HepG2 (cell line): ENCODE measurements around the gene LIPA. TPM values are rescaled to one million over a fixed set of nuclear protein-coding genes. Genes with fewer than 3 reads are reported as not detected.

Experiments
- ATAC-seq: fragments of 200-7000 bp; cut with Tn5 transposase; 3 replicates; pipeline ENCODE4 v1.9.1; 2020; ENCODE audit warnings: mild to moderate bottlenecking, moderate library complexity
- BruUV-seq: library from RNA; stranded (reverse); fragments of 400-500 nt; replicated peaks from 2 replicates; lab custom pipeline; 2021; lab: Mats Ljungman, UMichigan
- CTCF ChIA-PET: fragments of 300-600 bp; formaldehyde crosslinking; extraction: SDS; loops from one replicate; lab custom pipeline; 2021; ENCODE audit warnings: low total read pairs, inconsistent platforms, low intra/inter-chr PET ratio; lab: Yijun Ruan, JAX
- POLR2A ChIA-PET: fragments of 350-600 bp; sonication (Branson Sonifier 250); formaldehyde crosslinking; loops from one replicate; lab custom pipeline; 2020; ENCODE audit warnings: antibody characterized with exemption, inconsistent platforms; lab: Yijun Ruan, JAX
- DNase-seq: peaks from one replicate; pipeline ENCODE4 v3.0.0-alpha.2; 2015; ENCODE audit warnings: low spot score
- FAIRE-seq: peaks from 3 replicates; lab custom pipeline; 2011; peaks lifted over from hg19 to GRCh38; lab: Jason Lieb, UNC
- H2AFZ ChIP-seq: one replicate; pipeline ENCODE4 v1.6.1; 2011; ENCODE audit warnings: low read length, inconsistent platforms
- H3K27ac ChIP-seq: fragments of 300-600 bp; 3 replicates; pipeline ENCODE4 v1.8.0; 2011; ENCODE audit warnings: mixed run types, mild to moderate bottlenecking, mixed read lengths, low read length, inconsistent platforms; ENCODE audit not compliant: insufficient read depth; ENCODE audit errors: extremely low read length
- H3K27me3 ChIP-seq, 2 experiments: fragments of 200-600 bp in 1 of 2; 2 replicates in 1 of 2; 3 replicates in 1 of 2; pipeline versions ENCODE4 v1.6.0 to v1.8.0; 2011; ENCODE audit warnings: low read length in 2 of 2, mild to moderate bottlenecking in 2 of 2, moderate library complexity in 2 of 2, inconsistent platforms in 1 of 2; ENCODE audit not compliant: insufficient read depth in 2 of 2, control insufficient read depth in 1 of 2
- H3K36me3 ChIP-seq, 2 experiments: fragments of 200-600 bp in 1 of 2; replicated peaks in 1 of 2; 2 replicates in 1 of 2; 3 replicates in 1 of 2; pipeline versions ENCODE4 v1.5.1 to v1.8.0; 2011; ENCODE audit warnings: low read length in 2 of 2, inconsistent platforms in 1 of 2; ENCODE audit not compliant: insufficient read depth in 2 of 2, control insufficient read depth in 1 of 2
- H3K4me1 ChIP-seq: 2 replicates; pipeline ENCODE4 v1.5.1; 2012; ENCODE audit warnings: low read length, inconsistent platforms; ENCODE audit not compliant: insufficient read depth
- H3K4me2 ChIP-seq: 2 replicates; pipeline ENCODE4 v1.6.0; 2011; ENCODE audit warnings: low read depth, low read length, inconsistent platforms
- H3K4me3 ChIP-seq, 3 experiments: fragments of 200-600 bp in 1 of 3; sonication (generic), shearing (Covaris generic) in 1 of 3; replicated peaks in 1 of 3; 2 replicates each; pipeline ENCODE4 v1.5.1; 2011 to 2016; ENCODE audit warnings: low read length in 3 of 3, inconsistent platforms in 2 of 3, low read depth in 2 of 3, mild to moderate bottlenecking in 2 of 3, control low read depth in 1 of 3, mixed read lengths in 1 of 3; ENCODE audit not compliant: insufficient read depth in 1 of 3
- H3K79me2 ChIP-seq: one replicate; pipeline ENCODE4 v1.6.1; 2011; ENCODE audit warnings: low read length, inconsistent platforms; ENCODE audit not compliant: insufficient read depth
- H3K9ac ChIP-seq: 2 replicates; pipeline ENCODE4 v1.6.0; 2011; ENCODE audit warnings: mild to moderate bottlenecking, low read depth, low read length, inconsistent platforms; ENCODE audit not compliant: insufficient read depth
- H3K9me3 ChIP-seq: 2 replicates; pipeline ENCODE4 v1.5.1; 2012; ENCODE audit warnings: mild to moderate bottlenecking, low read length
- H4K20me1 ChIP-seq: 2 replicates; pipeline ENCODE4 v1.6.0; 2011; ENCODE audit warnings: inconsistent platforms, mild to moderate bottlenecking, low read length, moderate library complexity; ENCODE audit not compliant: insufficient read depth
- ARID4A ChIP-seq: sonication (generic); formaldehyde crosslinking; IDR thresholded peaks from 2 replicates; pipeline ENCODE4 v1.5.0; 2020; ENCODE audit warnings: mild to moderate bottlenecking, missing genetic modification reagents, borderline replicate concordance
- ARID5B ChIP-seq: IDR thresholded peaks from 2 replicates; pipeline ENCODE4 v1.4.0; 2020; ENCODE audit warnings: mild to moderate bottlenecking, missing genetic modification reagents
- ASH2L ChIP-seq: fragments of 300-600, 200-600 bp; sonication (generic); IDR thresholded peaks from 2 replicates; pipeline ENCODE4 v1.7.0; 2017; ENCODE audit warnings: low read depth, mild to moderate bottlenecking, moderate library complexity, mixed read lengths, low read length; ENCODE audit not compliant: insufficient read length
- BHLHE40 ChIP-seq: IDR thresholded peaks from 2 replicates; pipeline ENCODE4 v1.6.1; 2011; ENCODE audit warnings: low read length, improper control_type of control experiment
- ISL2 ChIP-seq: sonication (generic); formaldehyde crosslinking; IDR thresholded peaks from 2 replicates; pipeline ENCODE4 v1.5.0; 2020; ENCODE audit warnings: missing genetic modification reagents
- SAFB2 ChIP-seq: sonication (generic); formaldehyde crosslinking; IDR thresholded peaks from 2 replicates; pipeline ENCODE4 v1.5.1; 2020; ENCODE audit warnings: missing genetic modification reagents, low read depth, mild to moderate bottlenecking, borderline replicate concordance
- STAT6 ChIP-seq: sonication (generic); formaldehyde crosslinking; IDR thresholded peaks from 2 replicates; pipeline ENCODE4 v1.4.0; 2020; ENCODE audit warnings: missing genetic modification reagents, mild to moderate bottlenecking, borderline replicate concordance
- ZNF30 ChIP-seq: sonication (generic); formaldehyde crosslinking; IDR thresholded peaks from 2 replicates; pipeline ENCODE4 v1.5.0; 2020; ENCODE audit warnings: mild to moderate bottlenecking, missing genetic modification reagents
- WGBS: methylation state at CpG from one replicate; pipeline ENCODE4 v1.1.6; 2017; ENCODE audit warnings: low lambda C conversion rate; 5-methylcytosine and 5-hydroxymethylcytosine counted together
- in situ Hi-C: cut with HindIII; loops from 2 replicates; pipeline ENCODE4 v1.10.0; 2017; ENCODE audit warnings: low pct_unique_long_range_greater_than_20kb; ENCODE audit not compliant: extremely low pct_ligation_motif_present
- intact Hi-C: fragments of 100-400 bp; cut with micrococcal nuclease; formaldehyde crosslinking; loops from one replicate; pipeline ENCODE4 v1.10.0; 2022; ENCODE audit not compliant: unreplicated experiment
- polyA plus RNA-seq, 8 experiments: library from polyadenylated mRNA; depleted of rRNA in 3 of 8; stranded (reverse) in 7 of 8; unstranded in 1 of 8; fragments of >200 nt; fragmentation: Illumina TruSeq in 4 of 8; extraction: Trizol in 4 of 8; gene quantifications; 2 replicates each; pipeline versions ENCODE4 v1.2.1 to v1.2.3, GENCODE V29; 2011 to 2016; ENCODE audit warnings: low read depth in 4 of 8, missing spikeins in 1 of 8, mixed read lengths in 1 of 8; ENCODE audit not compliant: insufficient read depth in 1 of 8
- total RNA-seq, 5 experiments: library from RNA; depleted of rRNA; stranded (reverse); fragments of >200 nt; fragmentation: Illumina TruSeq; extraction: Trizol; gene quantifications; 2 replicates each; pipeline ENCODE4 v1.2.3, GENCODE V29; 2016; ENCODE audit warnings: low read depth in 1 of 5

The LIPA gene
- total and polyA plus RNA-seq, 2 of the 13 experiments (the other 11 are each of a cell fraction or from before 2014, with no cell fraction given) = 57.1 to 79.5 TPM

GRCh38 chr10:89271532-89271931, 20.0 kb upstream of the LIPA start:
- 86% methylated on average over 2 of the region's 2 CpGs for WGBS
- H3K9me3 ChIP-seq = no peaks in the 10 kb centered on the region
- no peak overlapping the region for H2AFZ ChIP-seq
- FAIRE-seq = no peak
- intact Hi-C loops = no loop called here
- TF ChIP-seq ZNF30 = no peak
- TF ChIP-seq ISL2 = no peak
- no peak for TF ChIP-seq ARID4A
- TF ChIP-seq, all 625 proteins: peak for 0
- H3K4me2 ChIP-seq = no peak overlapping the region
- ChIA-PET CTCF (no interaction called here), POLR2A (no interaction called here)
- no peaks in the 10 kb centered on the region for H3K79me2 ChIP-seq
- H3K4me3 ChIP-seq = no peak overlapping the region
- in situ Hi-C loops = no loop called here
- peaks cover 21% of the 10 kb centered on the region for H3K4me1 ChIP-seq
- no TSS peak for BruUV-seq
- H3K9ac ChIP-seq = no peak overlapping the region
- DNase-seq (no peak), ATAC-seq (no peak)
- H3K36me3 ChIP-seq = no peaks in the 10 kb centered on the region
- H4K20me1 ChIP-seq = no peaks in the 10 kb centered on the region
- no peaks in the 10 kb centered on the region for H3K27me3 ChIP-seq
- H3K27ac ChIP-seq = no peak overlapping the region

- H3K27ac ChIP-seq = peak overlapping the region; percentile 34
- CTCF ChIA-PET = no interaction called here
- no peak for TF ChIP-seq STAT6 (CRISPR knock-in tag)
- TF ChIP-seq SAFB2 (CRISPR knock-in tag) = no peak
- no peak for TF ChIP-seq BHLHE40
- peak; percentile 21 for TF ChIP-seq ASH2L
- TF ChIP-seq ARID5B = no peak
These were observed 18.5 kb upstream of the LIPA start for GRCh38 chr10:89270153-89270483.

More at GRCh38 chr10:89270153-89270483, 18.5 kb upstream of the LIPA start:
- H4K20me1 ChIP-seq = no peaks in the 10 kb centered on the region
- peak overlapping the region; percentile 47 for H3K4me2 ChIP-seq
- intact Hi-C loops = no loop called here
- H3K79me2 ChIP-seq = no peaks in the 10 kb centered on the region
- H3K27me3 ChIP-seq = no peaks in the 10 kb centered on the region
- in situ Hi-C loops = no loop called here
- H3K4me3 ChIP-seq = no peak overlapping the region
- BruUV-seq = no TSS peak
- no peak overlapping the region for H3K9ac ChIP-seq
- no peak overlapping the region for H2AFZ ChIP-seq
- POLR2A ChIA-PET = interaction anchor here (0.6 to 1.6 kb wide), 5 partner anchors 8 to 103 kb away, joined by 3 to 6 read pairs (median 4); partner anchors contain the start of genes IFIT3 and LIPA
- peaks cover 21% of the 10 kb centered on the region for H3K4me1 ChIP-seq
- FAIRE-seq (no peak), ATAC-seq (no peak), DNase-seq (no peak)
- H3K36me3 ChIP-seq = no peaks in the 10 kb centered on the region
- H3K9me3 ChIP-seq = no peaks in the 10 kb centered on the region
